Measurements from ENCODE around the gene EXOSC1. TPM values are rescaled to one million over a fixed set of nuclear protein-coding genes. Genes with fewer than 3 reads are reported as not detected.
"Not testable (repeated sequence)": the region's sequence is repeated elsewhere in the genome, so short reads cannot be mapped to it uniquely, and the experiment has no call there.

Gene EXOSC1
- 15.8 TPM for total RNA-seq
- long read RNA-seq, transcript EXOSC1-204 (8 exons, 923 nt): major isoform, 9 of 24 reads
- long read RNA-seq, partial matches to known transcripts: 7 of 24 reads
- long read RNA-seq, other reads (novel, unspliced or antisense): 3 of 24 reads

- intact Hi-C loops (cut with DNase I): loop anchor here (2.0 to 5.0 kb wide), 2 partner anchors 19 to 51 kb away; partner anchors contain the start of genes MMS19, PGAM1 and UBTD1
- DNase-seq (ENCODE audit: low spot score): peak; percentile 97
These were observed at the start of gene EXOSC1, which contains the start of gene ZDHHC16 for GRCh38 chr10:97445722-97446639. TSS of gene EXOSC1 (minus strand) at chr10:97446006. CDS start at chr10:97445985, 21 bp downstream. TSS of gene ZDHHC16 (plus strand) at chr10:97446175. CDS start at chr10:97451676, 5,501 bp downstream.

GRCh38 chr10:97494863-97495506 lies 49.2 kb upstream of the EXOSC1 start:
- no peak for DNase-seq (ENCODE audit: low spot score)
- intact Hi-C loops (cut with DNase I): loop anchor here (5.0 kb wide), 1 partner anchor 48 kb away; the partner anchor contains the start of genes EXOSC1 and ZDHHC16

- intact Hi-C loops (cut with DNase I): no loop called here
- DNase-seq (ENCODE audit: low spot score): no peak
These were observed 48.3 kb upstream of the EXOSC1 start for GRCh38 chr10:97494151-97494550.

GRCh38 chr10:97490592-97490991 lies 44.8 kb upstream of the EXOSC1 start:
- intact Hi-C loops (cut with DNase I): no loop called here

GRCh38 chr10:97485647-97486281 lies 40.0 kb upstream of the EXOSC1 start:
- intact Hi-C loops (cut with DNase I): no loop called here
- no peak for DNase-seq (ENCODE audit: low spot score)

More at GRCh38 chr10:97490592-97490991, 44.8 kb upstream of the EXOSC1 start:
- no peak for DNase-seq (ENCODE audit: low spot score)

GRCh38 chr10:97483921-97484320 lies 38.1 kb upstream of the EXOSC1 start:
- intact Hi-C loops (cut with DNase I): no loop called here
- DNase-seq (ENCODE audit: low spot score): no peak

- DNase-seq (ENCODE audit: low spot score): no peak
- intact Hi-C loops (cut with DNase I): no loop called here
These were observed 37.7 kb upstream of the EXOSC1 start for GRCh38 chr10:97483506-97483905.

- DNase-seq (ENCODE audit: low spot score): no peak
- intact Hi-C loops (cut with DNase I): no loop called here
These were observed 36.6 kb upstream of the EXOSC1 start for GRCh38 chr10:97482381-97482780.

GRCh38 chr10:97481071-97481470 lies 35.3 kb upstream of the EXOSC1 start:
- intact Hi-C loops (cut with DNase I): no loop called here
- no peak for DNase-seq (ENCODE audit: low spot score)

GRCh38 chr10:97479939-97480338 lies 34.1 kb upstream of the EXOSC1 start:
- intact Hi-C loops (cut with DNase I): no loop called here
- no peak for DNase-seq (ENCODE audit: low spot score)

GRCh38 chr10:97479410-97479809 lies 33.6 kb upstream of the EXOSC1 start:
- DNase-seq (ENCODE audit: low spot score); intact Hi-C loops (cut with DNase I): not testable (repeated sequence)

GRCh38 chr10:97475936-97476594 lies 30.3 kb upstream of the EXOSC1 start:
- no peak for DNase-seq (ENCODE audit: low spot score)

GRCh38 chr10:97474918-97475317 lies 29.1 kb upstream of the EXOSC1 start:
- intact Hi-C loops (cut with DNase I): no loop called here
- no peak for DNase-seq (ENCODE audit: low spot score)

More at GRCh38 chr10:97475936-97476594, 30.3 kb upstream of the EXOSC1 start:
- intact Hi-C loops (cut with DNase I): no loop called here

- intact Hi-C loops (cut with DNase I); DNase-seq (ENCODE audit: low spot score): not testable (repeated sequence)
These were observed 23.0 kb upstream of the EXOSC1 start for GRCh38 chr10:97468781-97469180.

- intact Hi-C loops (cut with DNase I): no loop called here
- DNase-seq (ENCODE audit: low spot score): no peak
These were observed 22.4 kb upstream of the EXOSC1 start for GRCh38 chr10:97468162-97468561.

- DNase-seq (ENCODE audit: low spot score): no peak
- intact Hi-C loops (cut with DNase I): no loop called here
These were observed 20.9 kb upstream of the EXOSC1 start for GRCh38 chr10:97466755-97467154.

GRCh38 chr10:97465982-97466381 lies 20.2 kb upstream of the EXOSC1 start:
- intact Hi-C loops (cut with DNase I): no loop called here
- no peak for DNase-seq (ENCODE audit: low spot score)

GRCh38 chr10:97464226-97464625 lies 18.4 kb upstream of the EXOSC1 start:
- intact Hi-C loops (cut with DNase I): loop anchor here (5.0 kb wide), 1 partner anchor 148 kb away; no protein-coding TSS in a partner anchor
- no peak for DNase-seq (ENCODE audit: low spot score)

All from cardiac septum (tissue), 1 donor.